ENCODE results near the gene BRS3. TPM values are rescaled to one million over a fixed set of nuclear protein-coding genes. Genes with fewer than 3 reads are reported as not detected.

Gene BRS3
- total and polyA plus RNA-seq, 2 donors (not counting 1 experiment from before 2014, with no cell fraction given): not detected

DNA sequence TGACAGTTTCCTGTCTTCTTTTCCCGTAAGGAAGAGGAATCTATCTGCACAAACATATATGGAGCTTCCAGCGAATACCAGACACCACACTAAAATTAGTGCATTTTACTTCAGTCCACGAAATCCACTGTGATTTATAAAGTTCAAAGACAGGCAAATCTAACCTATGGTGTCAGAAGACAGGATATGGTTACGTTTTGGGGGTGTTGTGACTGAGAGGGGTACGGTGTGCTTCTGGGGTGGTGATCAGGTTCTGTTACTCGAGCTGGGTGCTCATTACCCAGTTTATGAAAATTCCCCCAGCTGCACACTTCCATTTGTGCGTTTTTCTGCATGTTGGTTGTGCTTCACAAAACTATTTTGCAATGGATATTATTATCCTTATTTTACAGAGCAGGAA lies 54.5 kb downstream of the BRS3 start:
- no peaks in the 10 kb centered on the region for H3K27me3 ChIP-seq (replicated peaks in 1 of 4; ENCODE audit: control extremely low read depth in 1 of 4, control insufficient read depth in 3 of 4, insufficient read depth in 4 of 4, low read length in 3 of 4)

More for the DNA sequence above, 54.5 kb downstream of the BRS3 start:
- ATAC-seq (ENCODE audit: low read depth) (no peak), DNase-seq (no peak)
- intact Hi-C loops (cut with micrococcal nuclease): no loop called here
- H2AFZ ChIP-seq (ENCODE audit: insufficient read depth, low read depth, low read length, poor library complexity, severe bottlenecking): no peak overlapping the region
- no CpG with 5 or more reads among the region's 7 CpGs for WGBS (ENCODE audit: insufficient coverage)
- Mint-ChIP-seq H3K27ac (no peak overlapping the region), H3K9me3 (ENCODE audit: insufficient read depth) (no peaks in the 10 kb centered on the region), H3K27me3 (peaks cover 13% of the 10 kb centered on the region), H3K4me1 (no peaks in the 10 kb centered on the region), H3K4me3 (no peak overlapping the region)
- no peaks in the 10 kb centered on the region for H3K36me3 ChIP-seq (replicated peaks in 1 of 2; ENCODE audit: control extremely low read depth in 1 of 2, control insufficient read depth in 1 of 2, extremely low read depth in 1 of 2, insufficient read depth in 2 of 2, low read length in 1 of 2)
- ChIA-PET POLR2A (no interaction called here), CTCF (no interaction called here)
- no peak overlapping the region for H3K27ac ChIP-seq (ENCODE audit: low read length in 2 of 2)
- H3K4me2 ChIP-seq (replicated peaks; ENCODE audit: low read depth, low read length, poor library complexity, severe bottlenecking): no peak overlapping the region
- H3K79me2 ChIP-seq (ENCODE audit: control insufficient read depth, insufficient read depth, low read length): no peaks in the 10 kb centered on the region
- H3K4me1 ChIP-seq (ENCODE audit: control insufficient read depth in 2 of 2, insufficient read depth in 2 of 2, low read length in 2 of 2): no peaks in the 10 kb centered on the region
- no peak overlapping the region for H3K9ac ChIP-seq (ENCODE audit: low read length)
- H3K4me3 ChIP-seq (ENCODE audit: control extremely low read depth in 1 of 5, extremely low read depth in 1 of 5, insufficient read depth in 1 of 5, low read depth in 2 of 5, low read length in 4 of 5): no peak overlapping the region
- H3K9me3 ChIP-seq (ENCODE audit: control extremely low read depth in 1 of 3, control insufficient read depth in 2 of 3, insufficient read depth in 1 of 3, low read length in 2 of 3): no peaks in the 10 kb centered on the region
- no peak for TF ChIP-seq EZH2 (IDR thresholded peaks at IDR 0.05; ENCODE audit: borderline replicate concordance, insufficient read depth, low read depth, low read length, poor library complexity, severe bottlenecking)
- TF ChIP-seq, protein P1, sequence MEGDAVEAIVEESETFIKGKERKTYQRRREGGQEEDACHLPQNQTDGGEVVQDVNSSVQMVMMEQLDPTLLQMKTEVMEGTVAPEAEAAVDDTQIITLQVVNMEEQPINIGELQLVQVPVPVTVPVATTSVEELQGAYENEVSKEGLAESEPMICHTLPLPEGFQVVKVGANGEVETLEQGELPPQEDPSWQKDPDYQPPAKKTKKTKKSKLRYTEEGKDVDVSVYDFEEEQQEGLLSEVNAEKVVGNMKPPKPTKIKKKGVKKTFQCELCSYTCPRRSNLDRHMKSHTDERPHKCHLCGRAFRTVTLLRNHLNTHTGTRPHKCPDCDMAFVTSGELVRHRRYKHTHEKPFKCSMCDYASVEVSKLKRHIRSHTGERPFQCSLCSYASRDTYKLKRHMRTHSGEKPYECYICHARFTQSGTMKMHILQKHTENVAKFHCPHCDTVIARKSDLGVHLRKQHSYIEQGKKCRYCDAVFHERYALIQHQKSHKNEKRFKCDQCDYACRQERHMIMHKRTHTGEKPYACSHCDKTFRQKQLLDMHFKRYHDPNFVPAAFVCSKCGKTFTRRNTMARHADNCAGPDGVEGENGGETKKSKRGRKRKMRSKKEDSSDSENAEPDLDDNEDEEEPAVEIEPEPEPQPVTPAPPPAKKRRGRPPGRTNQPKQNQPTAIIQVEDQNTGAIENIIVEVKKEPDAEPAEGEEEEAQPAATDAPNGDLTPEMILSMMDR (IDR thresholded peaks at IDR 0.05): no peak
- no peaks in the 10 kb centered on the region for H4K20me1 ChIP-seq (ENCODE audit: control insufficient read depth, insufficient read depth, low read length, poor library complexity, severe bottlenecking)

Other genes starting within 250 kb of the BRS3 start
- gene MAP7D3, start 236.5 kb upstream of the BRS3 start, total RNA-seq: 11.5 and 13.0 TPM in 2 replicates
- gene MAP7D3, start 236.5 kb upstream of the BRS3 start, polyA plus RNA-seq: 3.8 and 4.2 TPM in 2 replicates
- gene ADGRG4, start 187.0 kb upstream of the BRS3 start, total RNA-seq: not detected in 2 replicates
- not detected in 2 replicates for gene ADGRG4, start 187.0 kb upstream of the BRS3 start, polyA plus RNA-seq
- gene HTATSF1, start 9.6 kb downstream of the BRS3 start, total RNA-seq: 17.9 and 18.7 TPM in 2 replicates
- gene HTATSF1, start 9.6 kb downstream of the BRS3 start, polyA plus RNA-seq: 1.0 and 1.6 TPM in 2 replicates
- gene VGLL1, start 44.3 kb downstream of the BRS3 start, total RNA-seq: not detected in 2 replicates
- gene VGLL1, start 44.3 kb downstream of the BRS3 start, polyA plus RNA-seq: not detected in 2 replicates
- gene CD40LG, start 160.2 kb downstream of the BRS3 start, total RNA-seq: 0.29 and 0.30 TPM in 2 replicates
- 0.13 and 0.19 TPM in 2 replicates for gene CD40LG, start 160.2 kb downstream of the BRS3 start, polyA plus RNA-seq

Measured in B cell (primary cell).